ENCODE results near the gene BUD13. TPM values are rescaled to one million over a fixed set of nuclear protein-coding genes. Genes with fewer than 3 reads are reported as not detected.

The BUD13 gene
- total and polyA plus RNA-seq, 2 donors from 2014 or later = 11.7 to 14.1 TPM

DNA sequence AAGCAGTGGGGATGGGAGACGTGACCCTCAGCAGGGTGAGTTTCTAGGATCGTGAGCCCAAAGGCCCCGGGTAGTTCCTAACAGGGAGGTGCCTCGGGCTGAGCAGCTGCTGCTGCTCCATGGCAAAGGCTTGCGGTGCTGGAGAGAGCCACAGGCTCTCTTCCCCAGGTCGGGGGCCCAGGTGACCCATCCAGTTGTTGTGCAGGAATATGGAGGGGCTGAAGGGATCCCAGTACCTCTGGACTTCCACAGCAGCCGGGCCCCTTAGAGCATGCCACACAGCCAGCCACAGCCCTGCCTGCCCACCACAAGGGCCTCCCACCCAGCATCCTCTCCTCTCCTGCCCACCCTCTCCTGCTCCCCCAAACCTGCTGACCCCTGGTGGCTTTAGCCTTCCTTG lies 49.3 kb downstream of the BUD13 start:
- H3K9ac ChIP-seq (ENCODE audit: low read length in 3 of 3) = no peak overlapping the region
- no peaks in the 10 kb centered on the region for H3K9me3 ChIP-seq (ENCODE audit: control insufficient read depth in 2 of 3, insufficient read depth in 1 of 3, low read length in 3 of 3)
- H3K4me1 ChIP-seq (ENCODE audit: control insufficient read depth in 2 of 3, insufficient read depth in 2 of 3, low read depth in 1 of 3, low read length in 3 of 3) = peaks cover 0 to 4% (median 0%) of the 10 kb centered on the region in 3 donors
- FAIRE-seq = no peak
- TF ChIP-seq CTCF (IDR thresholded peaks at IDR 0.05; ENCODE audit: borderline replicate concordance, extremely low read depth, insufficient read depth) = no peak
- intact Hi-C loops (cut with DNase I) = no loop called here
- peak in 1 of 5 donors; percentile 54 for DNase-seq
- no peaks in the 10 kb centered on the region for H3K27me3 ChIP-seq (ENCODE audit: control insufficient read depth, insufficient read depth, low read length)
- no peak overlapping the region for H3K27ac ChIP-seq (ENCODE audit: low read depth in 2 of 2, low read length in 2 of 2)
- H3K4me3 ChIP-seq (ENCODE audit: low read length in 3 of 3) = no peak overlapping the region
- H3K36me3 ChIP-seq (ENCODE audit: control insufficient read depth in 2 of 3, insufficient read depth in 3 of 3, low read length in 3 of 3) = no peaks in the 10 kb centered on the region

GRCh38 chr11:116721988-116722387 lies 50.8 kb downstream of the BUD13 start:
- DNase-seq (peak in 1 of 5 donors; percentile 11), FAIRE-seq (no peak)
- Histone ChIP-seq H3K9ac (ENCODE audit: low read length in 3 of 3) (no peak overlapping the region), H3K4me3 (ENCODE audit: low read length in 3 of 3) (no peak overlapping the region), H3K36me3 (ENCODE audit: control insufficient read depth in 2 of 3, insufficient read depth in 3 of 3, low read length in 3 of 3) (no peaks in the 10 kb centered on the region), H3K27ac (ENCODE audit: low read depth in 2 of 2, low read length in 2 of 2) (no peak overlapping the region), H3K4me1 (ENCODE audit: control insufficient read depth in 2 of 3, insufficient read depth in 2 of 3, low read depth in 1 of 3, low read length in 3 of 3) (peaks cover 0 to 4% (median 0%) of the 10 kb centered on the region in 3 donors), H3K9me3 (ENCODE audit: control insufficient read depth in 2 of 3, insufficient read depth in 1 of 3, low read length in 3 of 3) (no peaks in the 10 kb centered on the region), H3K27me3 (ENCODE audit: control insufficient read depth, insufficient read depth, low read length) (no peaks in the 10 kb centered on the region)
- intact Hi-C loops (cut with DNase I) = no loop called here
- no peak for TF ChIP-seq CTCF (IDR thresholded peaks at IDR 0.05; ENCODE audit: borderline replicate concordance, extremely low read depth, insufficient read depth)

DNA sequence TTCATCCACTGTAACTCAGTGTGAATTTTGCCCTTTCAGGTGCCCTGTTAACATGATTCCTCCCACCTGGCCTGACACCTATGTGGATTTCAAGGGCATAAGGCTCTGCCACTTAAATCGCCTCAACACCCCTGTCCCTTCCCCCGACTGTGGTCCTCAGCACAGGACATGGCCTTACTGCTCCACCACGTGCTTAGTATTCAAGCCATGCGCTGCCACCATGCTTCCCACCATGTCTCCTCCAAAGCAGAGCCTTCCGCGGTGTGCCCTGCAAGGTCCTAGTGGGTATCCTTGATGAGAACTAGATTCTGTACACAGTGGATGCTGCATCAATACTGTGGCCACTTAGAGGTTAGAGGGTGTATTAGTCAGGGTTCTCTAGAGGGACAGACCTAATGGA lies 51.9 kb downstream of the BUD13 start:
- FAIRE-seq = no peak
- peaks cover 0 to 4% (median 0%) of the 10 kb centered on the region in 3 donors for H3K4me1 ChIP-seq (ENCODE audit: control insufficient read depth in 2 of 3, insufficient read depth in 2 of 3, low read depth in 1 of 3, low read length in 3 of 3)
- H3K36me3 ChIP-seq (ENCODE audit: control insufficient read depth in 2 of 3, insufficient read depth in 3 of 3, low read length in 3 of 3) = no peaks in the 10 kb centered on the region
- intact Hi-C loops (cut with DNase I) = no loop called here
- no peak overlapping the region for H3K4me3 ChIP-seq (ENCODE audit: low read length in 3 of 3)
- TF ChIP-seq CTCF (IDR thresholded peaks at IDR 0.05; ENCODE audit: borderline replicate concordance, extremely low read depth, insufficient read depth) = no peak
- H3K9me3 ChIP-seq (ENCODE audit: control insufficient read depth in 2 of 3, insufficient read depth in 1 of 3, low read length in 3 of 3) = no peaks in the 10 kb centered on the region
- no peak overlapping the region for H3K9ac ChIP-seq (ENCODE audit: low read length in 3 of 3)
- no peaks in the 10 kb centered on the region for H3K27me3 ChIP-seq (ENCODE audit: control insufficient read depth, insufficient read depth, low read length)
- no peak overlapping the region for H3K27ac ChIP-seq (ENCODE audit: low read depth in 2 of 2, low read length in 2 of 2)
- DNase-seq = peak in 3 of 5 donors; percentile 26 to 41 (median 33)

DNA sequence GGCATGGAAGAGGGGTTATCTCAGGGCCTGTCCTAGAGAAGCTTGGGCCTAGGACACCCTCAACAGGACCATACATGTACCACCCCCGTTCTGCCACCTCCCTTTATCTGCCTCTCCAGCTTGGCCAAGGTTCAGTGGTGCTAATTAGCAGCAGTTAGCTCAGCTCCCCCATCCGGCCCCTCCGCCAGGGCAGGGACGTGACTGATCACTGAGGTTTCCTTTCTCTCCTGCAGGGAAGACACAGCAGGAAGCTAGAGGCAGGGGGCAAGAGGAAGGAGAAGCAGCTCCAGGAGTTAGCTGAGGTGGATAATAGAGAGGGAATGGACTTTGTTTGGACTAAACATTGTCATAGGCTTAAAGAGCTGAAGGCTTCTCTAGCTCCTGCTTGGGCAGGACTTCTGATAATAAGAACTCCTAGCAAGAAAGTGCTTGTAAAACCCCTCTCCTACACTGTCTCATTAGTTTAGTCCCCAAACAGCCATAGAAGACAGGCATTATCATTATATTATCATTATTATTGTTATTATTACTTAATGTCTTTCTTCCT lies 53.8 kb downstream of the BUD13 start:
- no peak for FAIRE-seq
- H3K9ac ChIP-seq (ENCODE audit: low read length in 3 of 3) = no peak overlapping the region
- H3K36me3 ChIP-seq (ENCODE audit: control insufficient read depth in 2 of 3, insufficient read depth in 3 of 3, low read length in 3 of 3) = no peaks in the 10 kb centered on the region
- intact Hi-C loops (cut with DNase I) = no loop called here
- DNase-seq = peak in 3 of 5 donors; percentile 25 to 41 (median 29)
- no peaks in the 10 kb centered on the region for H3K9me3 ChIP-seq (ENCODE audit: control insufficient read depth in 2 of 3, insufficient read depth in 1 of 3, low read length in 3 of 3)
- H3K27ac ChIP-seq (ENCODE audit: low read depth in 2 of 2, low read length in 2 of 2) = no peak overlapping the region
- no peak for TF ChIP-seq CTCF (IDR thresholded peaks at IDR 0.05; ENCODE audit: borderline replicate concordance, extremely low read depth, insufficient read depth)
- H3K27me3 ChIP-seq (ENCODE audit: control insufficient read depth, insufficient read depth, low read length) = no peaks in the 10 kb centered on the region
- no peaks in the 10 kb centered on the region for H3K4me1 ChIP-seq (ENCODE audit: control insufficient read depth in 2 of 3, insufficient read depth in 2 of 3, low read depth in 1 of 3, low read length in 3 of 3)
- H3K4me3 ChIP-seq (ENCODE audit: low read length in 3 of 3) = no peak overlapping the region

Data from kidney (tissue), 14 donors.